Frontal cortex (tissue), 4 donors: ENCODE measurements around the gene HSD17B8. TPM values are rescaled to one million over a fixed set of nuclear protein-coding genes. Genes with fewer than 3 reads are reported as not detected.

Experiments used
- DNase-seq, 2 donors: peaks; one replicate each; pipeline ENCODE4 v3.0.0; 2012; ENCODE audit warnings: low spot score in 2 of 2
- FAIRE-seq: peaks from 2 replicates; lab custom pipeline; 2012; peaks lifted over from hg19 to GRCh38; lab: Jason Lieb, UNC
- total RNA-seq: library from RNA; depleted of rRNA; stranded (reverse); fragments of >200 nt; gene quantifications from one replicate; pipeline ENCODE4 v1.2.3, GENCODE V29; 2014
- donor health status: control.
- donor health status: control.
- donor health status: control.

HSD17B8 gene
- total RNA-seq: 3.3 TPM

GRCh38 chr6:33204415-33205190 is at the start of gene HSD17B8:
Gene HSD17B8, plus strand, starts transcription at chr6:33204655. Its CDS starts 14 bp downstream, at chr6:33204669.
- no peak for FAIRE-seq
- peak; percentile 93 to 96 for DNase-seq

- DNase-seq (no peak), FAIRE-seq (no peak)
Measured at GRCh38 chr6:33156561-33156960, 47.9 kb upstream of the HSD17B8 start.

- no peak for FAIRE-seq
Measured at GRCh38 chr6:33156964-33157363, 47.5 kb upstream of the HSD17B8 start.

GRCh38 chr6:33160096-33160495 is 44.4 kb upstream of the HSD17B8 start:
- no peak for FAIRE-seq

More at GRCh38 chr6:33156964-33157363, 47.5 kb upstream of the HSD17B8 start:
- no peak for DNase-seq

DNA sequence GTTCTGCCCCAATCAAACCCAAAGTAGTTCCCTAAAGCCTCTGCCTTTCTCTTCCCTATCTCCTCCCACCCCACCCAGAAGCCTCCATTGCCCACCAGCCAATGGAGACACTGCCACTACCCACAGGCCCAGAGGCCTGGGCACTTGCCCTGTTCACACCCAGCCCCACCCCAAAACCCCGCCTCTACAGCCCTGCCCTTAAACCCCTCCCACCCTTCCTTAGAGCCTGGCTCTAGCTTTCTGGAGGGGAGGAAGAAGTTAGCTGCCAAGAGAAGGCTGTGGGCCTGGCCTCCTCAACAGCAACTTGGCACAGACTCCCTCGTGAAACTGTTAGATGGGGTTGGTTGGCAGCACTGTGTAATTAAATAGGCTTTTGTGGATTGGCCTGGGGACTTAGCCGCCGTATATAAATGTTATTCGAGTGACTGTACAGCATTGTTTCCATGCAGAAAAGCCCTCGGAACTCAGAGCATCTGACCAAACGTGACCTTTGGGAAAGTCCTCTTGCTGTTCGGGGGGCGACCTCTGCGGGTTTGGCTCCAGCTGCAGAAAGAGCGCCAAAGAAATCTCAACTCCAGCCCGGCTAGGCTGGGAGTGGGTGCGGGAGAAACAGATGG is 43.6 kb upstream of the HSD17B8 start:
- FAIRE-seq (no peak), DNase-seq (peak; percentile 35 to 54)

More at GRCh38 chr6:33160096-33160495, 44.4 kb upstream of the HSD17B8 start:
- DNase-seq: no peak

DNA sequence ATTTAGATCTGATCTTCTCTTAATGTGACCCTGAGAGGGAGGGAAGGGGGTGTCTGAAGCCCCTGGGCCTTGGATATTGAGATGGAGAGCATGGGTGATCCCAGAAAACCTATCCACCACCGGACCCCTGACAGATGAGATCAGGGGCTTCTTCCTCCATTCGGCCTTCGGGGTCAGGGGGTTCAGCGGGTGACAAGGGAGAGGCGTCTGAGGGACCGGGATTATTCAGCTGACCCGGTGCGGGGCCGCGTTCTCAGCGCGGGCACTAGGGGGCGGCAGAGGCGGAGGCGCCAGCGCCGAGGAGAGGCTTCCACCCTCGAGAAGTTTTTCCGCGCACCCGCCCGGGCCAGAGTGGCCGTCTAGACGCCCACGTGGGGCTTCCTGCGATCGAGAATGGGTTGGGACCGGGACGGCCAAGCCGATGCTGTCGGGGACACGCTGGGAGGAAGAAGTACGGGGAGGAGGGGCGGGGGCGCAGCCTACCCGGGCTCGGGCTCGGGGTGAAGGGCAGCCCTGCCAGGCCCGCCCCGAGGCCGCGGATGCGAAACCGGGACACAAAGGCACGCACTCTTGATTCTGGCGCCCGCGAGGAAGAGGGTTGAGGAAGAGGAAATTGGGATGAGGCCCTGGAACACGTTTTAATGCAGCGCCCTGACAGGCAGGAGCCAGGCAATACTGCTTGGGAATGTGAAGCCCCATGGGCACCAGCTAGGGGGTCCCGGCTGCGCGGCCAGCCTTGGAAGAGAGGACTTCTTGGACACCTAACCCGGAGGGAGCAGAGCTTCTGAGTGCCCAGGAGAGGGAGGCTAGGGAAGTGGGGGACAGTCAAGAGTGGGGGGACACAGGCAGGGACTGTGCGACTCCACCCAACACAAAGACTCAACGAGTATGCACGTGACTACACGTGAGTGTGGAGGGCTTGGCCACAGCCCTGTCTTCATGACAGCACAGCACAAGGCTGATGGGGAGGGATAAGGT is 42.8 kb upstream of the HSD17B8 start:
- FAIRE-seq: no peak
- peak; percentile 79 to 93 for DNase-seq

DNA sequence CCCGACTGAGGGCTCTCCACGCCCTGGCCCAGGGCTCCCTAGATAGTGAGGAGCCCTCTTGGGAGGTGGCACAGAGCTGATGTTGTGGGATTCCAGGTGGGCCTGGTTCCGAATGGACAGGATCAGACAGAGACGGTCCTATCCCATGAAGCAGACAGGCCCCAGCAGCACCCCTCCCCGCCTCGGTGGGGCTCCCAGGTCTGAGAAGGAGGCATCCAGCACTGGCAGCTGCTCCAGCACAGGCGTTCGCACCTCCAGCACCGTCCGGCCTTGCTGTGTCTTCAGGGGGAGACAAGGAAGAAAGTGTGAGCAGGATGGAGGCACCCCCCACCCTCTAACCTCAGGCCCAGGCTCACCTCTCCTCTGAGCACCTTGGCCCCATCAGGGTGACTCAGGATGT is 40.9 kb upstream of the HSD17B8 start:
- DNase-seq (peak in 1 of 2 donors; percentile 6), FAIRE-seq (no peak)

GRCh38 chr6:33164176-33164575 is 40.3 kb upstream of the HSD17B8 start:
- FAIRE-seq (no peak), DNase-seq (no peak)

DNA sequence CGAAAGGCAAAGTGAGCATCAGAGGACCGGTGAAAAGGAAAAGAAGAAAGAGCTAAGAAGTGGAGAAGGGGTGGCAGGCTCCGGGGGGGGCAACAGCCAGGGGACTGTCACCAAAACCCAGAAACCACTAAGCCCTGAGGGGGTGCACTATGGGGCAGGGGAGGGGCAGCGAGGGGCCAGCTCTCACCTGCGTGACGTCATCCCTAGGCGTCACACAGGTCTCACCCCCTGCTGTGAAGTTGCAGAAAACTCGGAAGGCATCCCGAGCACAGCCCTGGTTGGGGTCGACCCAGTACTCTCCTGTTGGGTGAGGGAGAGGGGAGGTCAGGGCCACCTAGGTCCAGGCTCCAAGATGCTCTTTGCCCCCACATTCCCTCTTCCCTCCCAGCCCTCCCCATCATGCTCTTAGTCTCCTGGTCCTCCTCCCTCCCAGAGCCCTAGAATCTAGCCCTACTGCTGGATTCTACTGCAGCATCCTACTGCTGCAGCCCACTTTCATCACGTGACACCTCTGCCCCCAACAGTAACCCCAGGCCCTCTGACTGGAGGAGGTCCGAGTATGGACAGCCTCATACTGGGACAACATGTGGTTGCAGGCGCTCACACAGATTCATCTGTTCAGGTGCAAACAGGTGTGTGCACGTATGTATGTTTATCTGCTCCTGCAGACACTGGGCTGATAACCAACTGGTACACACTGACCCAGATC is 39.6 kb upstream of the HSD17B8 start:
- no peak for FAIRE-seq
- DNase-seq: no peak

GRCh38 chr6:33165581-33166258 is 38.7 kb upstream of the HSD17B8 start:
- DNase-seq (no peak), FAIRE-seq (no peak)

DNA sequence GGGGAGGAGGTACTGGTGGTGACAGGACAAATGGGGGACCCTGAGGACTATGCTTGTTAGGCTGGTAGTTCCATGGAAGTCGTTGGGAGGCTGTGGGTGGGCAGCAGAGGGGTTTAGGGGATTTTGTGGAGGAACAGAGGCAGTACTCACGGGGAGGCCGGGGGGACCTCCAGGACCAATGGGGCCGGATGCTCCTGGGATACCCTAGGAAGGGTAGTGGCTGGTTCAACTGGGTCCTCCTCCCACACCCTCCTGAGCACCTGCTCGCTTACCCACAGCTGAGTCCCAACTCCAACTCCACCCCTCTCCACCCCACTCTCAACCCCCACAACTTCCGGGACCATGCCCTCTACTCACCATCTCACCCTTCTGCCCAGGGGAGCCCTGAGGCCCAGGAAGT is 38.1 kb upstream of the HSD17B8 start:
- FAIRE-seq (no peak), DNase-seq (no peak)

GRCh38 chr6:33166811-33167210 is 37.6 kb upstream of the HSD17B8 start:
- DNase-seq: no peak
- FAIRE-seq: no peak

DNA sequence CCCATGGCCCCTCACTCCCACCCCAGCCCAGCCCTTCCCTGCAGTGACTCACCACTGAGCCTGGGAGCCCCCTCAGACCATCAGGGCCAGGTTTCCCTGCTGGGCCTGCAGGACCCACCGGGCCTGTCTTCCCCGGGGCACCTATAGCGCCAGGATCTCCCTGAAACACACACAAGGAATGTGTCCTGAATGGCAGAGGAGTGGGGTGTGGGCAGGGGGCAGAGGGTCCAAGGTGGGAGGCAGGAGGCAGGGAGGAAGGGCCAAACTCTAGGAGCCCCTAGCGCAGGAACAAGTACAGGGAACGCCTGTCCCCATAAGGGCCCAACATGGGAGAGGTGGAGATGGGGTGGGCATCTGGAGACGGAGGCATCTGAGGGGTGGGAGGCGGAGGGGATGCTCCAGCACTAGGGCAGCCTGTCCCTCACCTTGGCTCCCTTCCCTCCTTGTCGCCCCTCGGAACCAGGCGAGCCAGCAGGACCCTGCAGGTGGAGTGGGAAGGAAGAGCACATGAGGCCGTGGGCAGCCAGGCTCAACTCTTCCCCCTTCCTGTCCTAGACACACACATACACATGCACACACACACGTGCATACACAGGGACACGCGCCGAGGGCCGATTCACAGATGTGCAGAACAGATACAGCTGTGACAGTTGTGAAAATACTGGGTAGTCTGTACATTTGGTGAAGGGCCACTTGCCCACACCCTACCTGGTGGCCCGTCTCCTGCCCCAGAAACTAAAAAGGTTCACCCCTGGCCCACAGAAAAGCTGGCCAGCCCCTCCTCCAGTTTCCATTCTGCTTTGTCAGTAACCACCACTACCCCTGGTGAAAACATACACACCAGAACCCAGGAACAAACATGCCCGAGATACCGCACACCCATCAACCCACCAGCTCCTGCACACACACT is 36.8 kb upstream of the HSD17B8 start:
- DNase-seq (no peak), FAIRE-seq (no peak)

GRCh38 chr6:33168284-33168601 is 36.2 kb upstream of the HSD17B8 start:
- DNase-seq (no peak), FAIRE-seq (no peak)

GRCh38 chr6:33168639-33169038 is 35.8 kb upstream of the HSD17B8 start:
- DNase-seq (no peak), FAIRE-seq (no peak)

DNA sequence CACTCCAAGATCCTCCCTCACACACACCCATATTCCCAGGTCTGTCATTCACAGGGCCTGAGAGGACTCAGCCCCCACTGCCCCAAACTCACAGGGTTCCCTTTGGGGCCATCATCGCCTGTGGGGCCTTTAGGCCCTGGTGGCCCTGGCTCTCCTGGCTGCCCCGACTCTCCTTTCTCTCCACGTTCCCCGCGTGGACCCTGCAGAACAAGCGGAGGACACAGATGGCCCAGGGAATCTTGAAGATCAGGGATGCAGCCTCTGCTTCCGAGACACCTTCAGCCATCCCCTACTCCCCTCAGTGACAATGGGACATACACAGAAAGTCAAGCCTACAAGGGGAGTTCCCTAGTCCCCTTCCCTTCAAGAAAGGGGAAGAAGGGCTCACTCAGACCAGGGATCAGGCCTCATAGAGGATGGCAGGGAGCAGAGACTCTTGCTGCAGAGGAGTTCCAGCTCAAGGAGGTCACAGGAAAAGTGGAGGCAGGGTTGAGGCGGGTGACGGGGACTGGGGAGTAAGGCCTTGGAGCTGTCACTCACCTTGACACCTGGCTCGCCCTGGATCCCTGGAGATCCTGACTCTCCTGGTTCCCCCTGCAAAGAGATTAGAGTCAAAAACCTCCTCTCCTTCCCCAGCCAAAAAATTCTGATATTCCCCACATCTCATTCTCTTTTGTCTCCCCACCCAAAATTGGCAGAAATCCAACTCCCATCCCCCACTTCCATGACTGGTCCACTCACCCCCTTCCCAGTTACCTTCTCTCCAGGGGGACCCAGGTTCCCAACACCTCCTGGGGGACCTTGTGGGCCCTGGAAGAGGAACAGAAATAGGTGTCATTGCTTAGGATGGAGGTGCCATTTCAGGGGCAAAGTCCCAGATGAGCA is 34.9 kb upstream of the HSD17B8 start:
- no peak for FAIRE-seq

More for the DNA sequence above, 34.9 kb upstream of the HSD17B8 start:
- DNase-seq: no peak
